Upper lobe of left lung (tissue), 4 donors: ENCODE data around the gene BTBD7.

Experiments
- POLR2A ChIP-seq, 4 donors: fragments of 450-650 bp; IDR thresholded peaks; one replicate each; pipeline ENCODE4 v1.5.1; 2016 to 2017; ENCODE audit warnings: antibody characterized with exemption in 4 of 4, mild to moderate bottlenecking in 2 of 4
- TF ChIP-seq, protein P1 (sequence below), 6 experiments: fragments of 450-650 bp in 4 of 6; fragments of 200-600 bp in 2 of 6; sonication (generic) in 2 of 6; IDR thresholded peaks; one replicate each; pipeline ENCODE4 v1.5.1; 2016 to 2019; ENCODE audit warnings: antibody characterized with exemption in 6 of 6

GRCh38 chr14:93333631-93334103 is 831 bp upstream of the BTBD7 start:
- TF ChIP-seq, protein P1, sequence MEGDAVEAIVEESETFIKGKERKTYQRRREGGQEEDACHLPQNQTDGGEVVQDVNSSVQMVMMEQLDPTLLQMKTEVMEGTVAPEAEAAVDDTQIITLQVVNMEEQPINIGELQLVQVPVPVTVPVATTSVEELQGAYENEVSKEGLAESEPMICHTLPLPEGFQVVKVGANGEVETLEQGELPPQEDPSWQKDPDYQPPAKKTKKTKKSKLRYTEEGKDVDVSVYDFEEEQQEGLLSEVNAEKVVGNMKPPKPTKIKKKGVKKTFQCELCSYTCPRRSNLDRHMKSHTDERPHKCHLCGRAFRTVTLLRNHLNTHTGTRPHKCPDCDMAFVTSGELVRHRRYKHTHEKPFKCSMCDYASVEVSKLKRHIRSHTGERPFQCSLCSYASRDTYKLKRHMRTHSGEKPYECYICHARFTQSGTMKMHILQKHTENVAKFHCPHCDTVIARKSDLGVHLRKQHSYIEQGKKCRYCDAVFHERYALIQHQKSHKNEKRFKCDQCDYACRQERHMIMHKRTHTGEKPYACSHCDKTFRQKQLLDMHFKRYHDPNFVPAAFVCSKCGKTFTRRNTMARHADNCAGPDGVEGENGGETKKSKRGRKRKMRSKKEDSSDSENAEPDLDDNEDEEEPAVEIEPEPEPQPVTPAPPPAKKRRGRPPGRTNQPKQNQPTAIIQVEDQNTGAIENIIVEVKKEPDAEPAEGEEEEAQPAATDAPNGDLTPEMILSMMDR (IDR thresholded peaks at IDR 0.05): no peak
- TF ChIP-seq POLR2A (IDR thresholded peaks at IDR 0.05): no peak
